ENCODE results near the gene OR6Q1.

- TF ChIP-seq EP300 (IDR thresholded peaks at IDR 0.05; ENCODE audit: borderline replicate concordance in 1 of 2, low read depth in 1 of 2, low read length in 1 of 2), result no peak
- TF ChIP-seq, protein P1, sequence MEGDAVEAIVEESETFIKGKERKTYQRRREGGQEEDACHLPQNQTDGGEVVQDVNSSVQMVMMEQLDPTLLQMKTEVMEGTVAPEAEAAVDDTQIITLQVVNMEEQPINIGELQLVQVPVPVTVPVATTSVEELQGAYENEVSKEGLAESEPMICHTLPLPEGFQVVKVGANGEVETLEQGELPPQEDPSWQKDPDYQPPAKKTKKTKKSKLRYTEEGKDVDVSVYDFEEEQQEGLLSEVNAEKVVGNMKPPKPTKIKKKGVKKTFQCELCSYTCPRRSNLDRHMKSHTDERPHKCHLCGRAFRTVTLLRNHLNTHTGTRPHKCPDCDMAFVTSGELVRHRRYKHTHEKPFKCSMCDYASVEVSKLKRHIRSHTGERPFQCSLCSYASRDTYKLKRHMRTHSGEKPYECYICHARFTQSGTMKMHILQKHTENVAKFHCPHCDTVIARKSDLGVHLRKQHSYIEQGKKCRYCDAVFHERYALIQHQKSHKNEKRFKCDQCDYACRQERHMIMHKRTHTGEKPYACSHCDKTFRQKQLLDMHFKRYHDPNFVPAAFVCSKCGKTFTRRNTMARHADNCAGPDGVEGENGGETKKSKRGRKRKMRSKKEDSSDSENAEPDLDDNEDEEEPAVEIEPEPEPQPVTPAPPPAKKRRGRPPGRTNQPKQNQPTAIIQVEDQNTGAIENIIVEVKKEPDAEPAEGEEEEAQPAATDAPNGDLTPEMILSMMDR (IDR thresholded peaks at IDR 0.05), result no peak
- TF ChIP-seq MAX (IDR thresholded peaks at IDR 0.05; ENCODE audit: low read depth), result no peak
- no peak for TF ChIP-seq GABPA (IDR thresholded peaks at IDR 0.05; ENCODE audit: low read depth)
- TF ChIP-seq, protein P2, sequence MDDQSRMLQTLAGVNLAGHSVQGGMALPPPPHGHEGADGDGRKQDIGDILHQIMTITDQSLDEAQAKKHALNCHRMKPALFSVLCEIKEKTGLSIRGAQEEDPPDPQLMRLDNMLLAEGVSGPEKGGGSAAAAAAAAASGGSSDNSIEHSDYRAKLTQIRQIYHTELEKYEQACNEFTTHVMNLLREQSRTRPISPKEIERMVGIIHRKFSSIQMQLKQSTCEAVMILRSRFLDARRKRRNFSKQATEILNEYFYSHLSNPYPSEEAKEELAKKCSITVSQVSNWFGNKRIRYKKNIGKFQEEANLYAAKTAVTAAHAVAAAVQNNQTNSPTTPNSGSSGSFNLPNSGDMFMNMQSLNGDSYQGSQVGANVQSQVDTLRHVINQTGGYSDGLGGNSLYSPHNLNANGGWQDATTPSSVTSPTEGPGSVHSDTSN (IDR thresholded peaks at IDR 0.05), result no peak
- TF ChIP-seq TEAD4 (IDR thresholded peaks at IDR 0.05; ENCODE audit: borderline replicate concordance, insufficient read depth), result no peak
Measured at GRCh38 chr11:58000699-58001098, 30.1 kb upstream of the OR6Q1 start.
